GM04504 (cell line): Measurements from ENCODE around the gene KIF7.
"Not testable (repeated sequence)": the region's sequence is repeated elsewhere in the genome, so short reads cannot be mapped to it uniquely, and the experiment has no call there.

Experiments used
- DNase-seq: peaks from one replicate; pipeline ENCODE4 v3.0.0-alpha.2; 2012; ENCODE audit warnings: low read depth

The KIF7 gene

DNA sequence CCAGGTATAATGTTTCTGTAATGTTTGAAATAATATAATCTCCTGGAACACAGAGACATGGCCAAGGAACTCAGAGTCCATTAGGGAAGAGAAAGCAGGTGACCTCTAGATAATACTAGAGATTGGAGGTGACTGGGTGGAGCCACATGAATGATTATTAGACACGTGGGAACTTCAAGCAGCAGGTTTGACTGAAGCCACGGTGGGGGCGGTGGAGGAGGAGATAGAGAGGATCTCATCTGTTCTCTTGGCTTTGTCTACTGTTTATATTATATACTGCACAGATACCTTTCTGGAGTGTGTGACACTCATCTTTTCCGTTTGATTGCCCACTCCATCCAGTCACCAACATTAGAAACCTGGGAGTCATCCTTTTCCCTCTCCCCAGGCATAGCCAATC lies 33.7 kb downstream of the KIF7 start:
- DNase-seq: no peak

DNA sequence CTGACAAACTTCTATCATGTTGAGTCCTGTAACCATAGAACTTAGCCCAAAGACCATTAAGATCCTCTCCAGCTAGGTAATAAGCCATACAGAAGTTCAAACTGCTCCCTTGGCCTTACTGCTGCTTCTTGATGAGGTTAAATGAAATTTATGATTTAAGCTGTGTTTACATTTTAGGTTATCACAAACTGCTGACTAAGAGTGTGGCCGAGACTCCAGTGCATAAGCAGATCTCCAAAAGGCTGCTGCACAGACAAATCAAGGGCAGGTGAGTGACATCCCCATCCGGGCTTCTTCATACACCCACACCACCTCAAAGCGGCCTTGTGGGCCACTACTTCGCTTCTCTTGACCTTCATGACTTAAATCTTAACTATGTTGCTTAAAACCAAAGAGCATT lies 39.0 kb downstream of the KIF7 start:
- DNase-seq: no peak

DNA sequence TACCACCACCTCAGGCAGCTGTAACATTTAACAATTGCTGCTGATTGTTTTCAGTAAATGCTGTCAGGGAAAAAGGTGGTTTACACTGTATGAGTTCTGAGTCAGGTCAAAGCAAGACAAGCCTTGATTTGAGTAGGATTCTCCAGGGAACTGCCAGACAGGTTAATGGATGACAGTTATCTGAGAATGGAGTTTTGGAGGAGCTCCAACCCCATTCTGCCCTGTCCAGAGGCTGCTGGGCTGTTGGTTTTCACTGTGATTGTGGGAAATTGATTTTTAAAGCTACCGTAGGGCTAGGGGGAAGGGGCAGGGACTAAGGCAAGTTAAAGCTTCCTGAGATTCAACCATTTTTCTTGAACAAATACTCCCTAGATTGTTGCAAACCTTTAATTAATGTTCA lies 40.1 kb downstream of the KIF7 start:
- no peak for DNase-seq

DNA sequence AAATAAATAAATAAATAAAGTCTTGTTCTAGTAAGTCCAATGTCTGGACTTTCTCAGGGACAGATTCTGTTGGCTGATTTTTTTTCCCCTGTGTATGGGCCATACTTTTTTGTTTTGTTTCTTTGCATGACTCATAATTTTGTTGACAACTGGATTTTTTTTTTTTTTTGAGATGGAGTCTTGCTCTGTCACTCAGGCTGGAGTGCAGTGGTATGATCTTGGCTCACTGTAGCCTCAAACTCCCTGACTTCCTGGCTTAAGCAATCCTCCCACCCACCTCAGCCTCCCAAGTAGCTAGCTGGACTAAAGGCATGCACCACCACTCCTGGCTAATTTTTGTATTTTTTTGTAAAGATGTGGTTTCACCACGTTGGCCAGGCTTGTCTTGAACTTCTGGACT lies 41.1 kb downstream of the KIF7 start:
- no peak for DNase-seq

DNA sequence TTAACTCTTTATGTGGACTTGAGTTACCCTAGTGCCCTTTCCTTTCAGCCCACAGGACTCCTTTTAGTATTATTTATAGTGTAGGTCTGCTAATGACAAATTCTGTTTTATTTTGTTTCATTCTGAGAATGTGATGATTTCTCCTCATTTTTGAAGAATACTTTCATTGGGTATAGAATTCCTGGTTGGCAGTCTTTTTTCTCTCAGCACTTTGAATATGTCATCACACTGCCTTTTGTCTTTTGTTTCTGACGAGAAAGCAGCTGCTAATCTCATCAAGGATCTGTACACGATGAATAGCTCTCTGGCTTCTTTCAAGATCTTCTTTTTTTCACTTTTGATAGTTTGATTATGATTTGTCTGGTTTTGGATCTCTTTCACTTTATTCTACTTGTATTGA lies 42.2 kb downstream of the KIF7 start:
- no peak for DNase-seq

DNA sequence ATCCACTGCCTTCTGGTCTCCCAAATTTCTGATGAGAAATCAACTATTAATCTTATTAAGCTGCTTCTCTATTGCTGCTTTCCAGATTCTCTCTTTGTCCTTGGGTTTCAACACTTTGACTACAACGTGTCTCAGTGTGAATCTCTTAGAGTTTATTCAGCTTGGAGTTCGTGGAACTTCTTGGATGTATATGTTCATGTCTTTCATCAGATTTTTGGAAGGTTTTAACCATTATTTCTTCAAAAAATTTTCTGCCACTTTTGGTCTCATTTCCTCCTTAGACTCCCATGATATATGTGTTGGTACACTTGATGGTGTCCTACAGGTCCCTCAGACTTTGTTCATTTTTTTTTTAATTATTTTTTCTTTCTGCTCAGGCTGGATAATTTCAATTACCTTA lies 44.0 kb downstream of the KIF7 start:
- no peak for DNase-seq

DNA sequence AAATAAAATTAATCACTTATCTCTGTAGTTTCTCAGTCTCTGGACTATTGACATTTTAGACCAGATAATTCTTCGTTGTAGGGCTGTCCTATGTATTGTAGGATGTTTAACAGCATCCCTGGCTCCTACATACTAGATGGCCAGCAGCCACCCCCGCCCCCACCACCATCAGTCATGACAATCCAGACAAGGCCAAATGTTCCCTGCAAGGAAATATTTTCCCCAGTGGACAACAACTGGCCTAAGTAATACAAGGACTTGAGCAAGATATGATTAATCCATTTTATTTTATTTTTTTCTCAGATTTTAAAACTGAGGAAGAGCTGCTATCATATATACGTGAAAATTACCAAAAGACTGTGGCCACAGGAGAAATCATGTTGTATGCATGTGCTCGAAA lies 56.2 kb downstream of the KIF7 start:
- DNase-seq: no peak

DNA sequence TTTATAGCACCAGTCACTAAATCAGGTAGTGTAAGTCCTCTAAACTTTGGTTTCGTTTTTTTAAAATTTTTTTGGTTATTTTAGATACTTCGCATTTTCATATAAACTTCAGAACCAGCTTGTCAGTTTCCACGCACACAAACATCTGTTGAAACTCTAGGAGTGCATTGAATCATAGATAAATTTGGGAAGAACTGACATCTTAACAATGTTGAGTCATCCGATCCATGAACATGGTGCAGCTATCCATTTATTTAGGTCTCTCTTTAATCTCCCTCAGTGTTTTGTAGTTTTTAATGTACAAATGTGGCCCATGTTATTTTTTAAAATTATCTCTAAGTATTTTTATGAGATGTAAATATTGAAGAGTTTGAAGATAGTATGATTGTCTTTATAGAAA lies 62.2 kb downstream of the KIF7 start:
- DNase-seq: peak; percentile 25

DNA sequence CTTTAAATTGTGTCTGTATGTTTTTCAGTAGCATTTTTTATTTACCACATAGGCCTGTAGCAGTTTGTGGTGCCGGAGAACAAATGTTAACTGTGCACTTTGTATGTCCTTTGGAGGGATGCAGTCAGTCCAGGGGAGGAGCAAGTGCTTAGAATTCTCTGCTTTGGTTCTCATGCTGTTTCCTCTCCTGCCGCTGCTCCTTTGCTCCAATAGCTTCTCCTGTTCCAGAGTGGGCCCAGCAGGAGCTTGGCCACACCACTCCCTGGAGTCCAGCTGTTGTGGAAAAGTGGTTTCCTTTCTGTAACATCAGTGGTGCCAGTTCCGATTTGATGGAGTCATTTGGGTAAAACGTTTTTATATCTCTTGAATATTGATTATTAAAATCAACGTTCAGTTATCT lies 63.4 kb downstream of the KIF7 start:
- DNase-seq: no peak

DNA sequence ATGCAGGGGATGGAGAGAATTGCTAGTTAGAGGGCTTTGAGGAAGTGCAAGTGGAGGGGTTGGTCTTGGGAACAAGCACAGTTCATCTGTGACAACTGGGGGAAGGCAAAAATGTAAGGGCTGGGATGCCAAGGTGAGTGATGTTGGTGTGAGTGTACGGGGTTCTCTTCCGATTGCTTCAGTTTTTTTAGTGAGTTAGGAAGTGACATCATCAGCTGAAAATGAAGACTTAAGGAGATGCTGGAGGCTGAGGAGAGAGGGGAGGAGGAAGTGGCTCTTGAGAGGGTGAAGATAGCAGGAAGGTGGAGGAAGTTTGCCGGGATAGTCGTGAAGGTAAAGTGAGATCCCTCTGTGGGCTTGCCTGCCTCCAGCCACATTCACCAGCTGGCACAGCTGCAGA lies 67.3 kb downstream of the KIF7 start:
- no peak for DNase-seq

DNA sequence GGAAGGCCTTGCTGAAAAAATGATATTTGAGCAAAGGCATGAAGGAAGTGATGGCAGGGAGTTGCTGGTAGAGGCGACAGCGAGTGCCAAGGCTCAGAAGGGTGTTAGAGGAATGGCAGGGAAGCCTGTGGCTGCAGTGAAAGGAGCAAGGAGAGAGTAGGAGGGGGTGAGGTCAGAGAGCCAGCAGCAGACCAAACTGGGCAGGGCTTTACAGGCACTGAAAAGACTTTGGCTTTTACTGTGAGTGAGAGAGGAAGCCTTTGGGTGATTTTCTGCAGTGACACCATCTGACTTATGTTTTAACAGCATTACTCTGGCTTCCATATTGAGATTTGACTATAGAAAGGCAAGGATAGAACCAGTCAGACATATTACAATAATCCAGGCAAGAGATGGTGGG lies 68.6 kb downstream of the KIF7 start:
- DNase-seq: no peak

DNA sequence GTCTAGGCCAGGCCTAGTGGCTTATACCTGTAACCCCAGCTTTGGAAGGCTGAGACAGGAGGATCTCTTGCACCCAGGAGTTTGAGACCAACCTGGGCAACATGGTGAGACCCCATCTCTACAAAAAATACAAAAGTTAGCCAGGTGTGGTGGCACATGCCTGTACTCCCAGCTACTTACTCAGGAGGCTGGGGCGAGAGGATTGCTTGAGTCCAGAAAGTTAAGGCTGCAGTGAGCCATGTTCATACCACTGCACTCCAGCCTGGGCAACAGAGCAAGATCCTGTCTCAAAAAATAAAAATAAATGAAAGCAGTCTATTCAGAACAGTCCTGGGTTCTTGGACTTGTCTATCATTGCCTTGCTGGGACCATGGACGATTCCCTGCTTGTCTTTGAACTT lies 74.5 kb downstream of the KIF7 start:
- not testable (repeated sequence) for DNase-seq

DNA sequence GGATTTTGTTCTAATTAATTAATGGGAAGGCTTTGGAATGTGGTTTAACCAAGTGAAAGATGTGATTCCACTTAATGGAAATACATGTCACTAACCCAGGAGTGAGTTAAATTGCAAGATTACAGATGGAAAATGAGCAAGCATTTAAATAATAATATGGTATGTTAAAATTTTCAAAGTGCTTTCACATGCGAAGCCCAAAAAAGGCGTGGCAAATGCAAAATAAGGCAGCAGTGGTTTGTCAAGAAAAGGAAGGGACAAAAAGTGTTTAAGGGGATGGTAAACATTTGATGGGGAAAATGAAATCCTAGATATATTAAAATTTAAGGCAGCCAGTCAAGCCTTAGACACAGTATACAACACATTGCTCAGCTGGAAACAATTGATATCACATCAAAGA lies 77.1 kb downstream of the KIF7 start:
- DNase-seq: no peak
